ENCODE data around the gene HCN4.
"Not testable (repeated sequence)": the region's sequence is repeated elsewhere in the genome, so short reads cannot be mapped to it uniquely, and the experiment has no call there.

Gene HCN4

GRCh38 chr15:73324496-73325170 is 44.1 kb downstream of the HCN4 start:
- DNase-seq, result no peak

- no peak for DNase-seq
These were observed 44.8 kb downstream of the HCN4 start for GRCh38 chr15:73323956-73324355.

- DNase-seq, result no peak
These were observed 45.3 kb downstream of the HCN4 start for GRCh38 chr15:73323374-73323955.

GRCh38 chr15:73322665-73323373 is 45.9 kb downstream of the HCN4 start:
- no peak for DNase-seq

- no peak for DNase-seq
These were observed 47.0 kb downstream of the HCN4 start for GRCh38 chr15:73321496-73322450.

GRCh38 chr15:73320619-73321180 is 48.1 kb downstream of the HCN4 start:
- DNase-seq, result no peak

- DNase-seq, result no peak
These were observed 49.1 kb downstream of the HCN4 start for GRCh38 chr15:73319460-73320245.

GRCh38 chr15:73318463-73319351 is 50.1 kb downstream of the HCN4 start:
- no peak for DNase-seq

- DNase-seq, result no peak
These were observed 50.9 kb downstream of the HCN4 start for GRCh38 chr15:73317651-73318462.

GRCh38 chr15:73313861-73314260 is 54.9 kb downstream of the HCN4 start:
- no peak for DNase-seq

- no peak for DNase-seq
These were observed 60.5 kb downstream of the HCN4 start for GRCh38 chr15:73308305-73308704.

- DNase-seq, result no peak
These were observed 63.2 kb downstream of the HCN4 start for GRCh38 chr15:73305331-73306211.

GRCh38 chr15:73303636-73304035 is 65.1 kb downstream of the HCN4 start:
- DNase-seq, result no peak

- DNase-seq, result not testable (repeated sequence)
These were observed 68.5 kb downstream of the HCN4 start for GRCh38 chr15:73300286-73300685.

- no peak for DNase-seq
These were observed 70.1 kb downstream of the HCN4 start for GRCh38 chr15:73298522-73299245.

- DNase-seq, result no peak
These were observed 72.0 kb downstream of the HCN4 start for GRCh38 chr15:73296609-73297353.

GRCh38 chr15:73295630-73296286 is 73.0 kb downstream of the HCN4 start:
- no peak for DNase-seq
